NT2/D1 (cell line): ENCODE data around the gene SNRPA1.

Experiments used
- SUZ12 ChIP-seq: IDR thresholded peaks from 2 replicates; pipeline ENCODE4 v1.6.1; 2011; ENCODE audit not compliant: insufficient read length, insufficient read depth; ENCODE audit errors: extremely low read depth
- YY1 ChIP-seq: IDR thresholded peaks from 2 replicates; pipeline ENCODE4 v1.6.1; 2011; ENCODE audit not compliant: insufficient read length, insufficient read depth
- ZNF274 ChIP-seq: IDR thresholded peaks from 2 replicates; pipeline ENCODE4 v1.6.1; 2011; ENCODE audit warnings: mild to moderate bottlenecking, low read depth, low read length

DNA sequence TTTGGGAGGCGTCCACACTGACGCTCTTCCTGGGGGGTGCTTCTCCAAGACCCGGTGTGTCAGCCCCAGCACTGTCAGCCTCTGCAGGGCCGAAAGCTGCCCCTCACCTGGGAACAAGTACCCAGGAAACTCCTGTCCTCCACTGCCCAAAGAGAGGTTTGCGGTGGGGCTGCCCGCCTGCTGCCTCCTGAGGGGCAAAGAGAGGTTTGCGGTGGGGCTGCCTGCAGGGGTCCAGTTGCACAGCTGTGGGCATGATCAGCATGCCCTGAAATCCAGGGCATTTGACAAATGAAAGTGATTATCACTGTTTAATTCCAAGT is 15.1 kb upstream of the SNRPA1 start:
- TF ChIP-seq SUZ12: no peak
- no peak for TF ChIP-seq ZNF274
- no peak for TF ChIP-seq YY1
